HL-60 (cell line): ENCODE measurements around the gene CLEC10A.
"Not testable (repeated sequence)": the region's sequence is repeated elsewhere in the genome, so short reads cannot be mapped to it uniquely, and the experiment has no call there.

Source experiments
- CTCF ChIP-seq: IDR thresholded peaks from one replicate; pipeline ENCODE4 v1.5.1; 2011; ENCODE audit warnings: low read length, control low read depth, inconsistent platforms; ENCODE audit not compliant: insufficient read depth
- GABPA ChIP-seq: IDR thresholded peaks from 2 replicates; pipeline ENCODE4 v1.6.1; 2012; ENCODE audit warnings: low read depth
- POLR2AphosphoS5 ChIP-seq: IDR thresholded peaks from 2 replicates; pipeline ENCODE4 v1.6.1; 2012; ENCODE audit warnings: low read depth
- REST ChIP-seq: IDR thresholded peaks from 2 replicates; pipeline ENCODE4 v1.6.1; 2012; ENCODE audit warnings: low read depth; ENCODE audit not compliant: insufficient replicate concordance
- SPI1 ChIP-seq: IDR thresholded peaks from 2 replicates; pipeline ENCODE4 v1.6.1; 2012; ENCODE audit warnings: low read depth, mild to moderate bottlenecking, borderline replicate concordance

- not testable (repeated sequence) for TF ChIP-seq CTCF, GABPA, POLR2AphosphoS5, REST, SPI1
These were observed 29.5 kb downstream of the CLEC10A start for GRCh38 chr17:7050583-7050982.
